ENCODE data around the gene ATAD5. TPM values are rescaled to one million over a fixed set of nuclear protein-coding genes. Genes with fewer than 3 reads are reported as not detected.
A peak's percentile ranks its signal among the peaks of the same experiment; 100 is the strongest.

Gene ATAD5
- total RNA-seq, 1 donor from 2014 or later, result 1.0 TPM

DNA sequence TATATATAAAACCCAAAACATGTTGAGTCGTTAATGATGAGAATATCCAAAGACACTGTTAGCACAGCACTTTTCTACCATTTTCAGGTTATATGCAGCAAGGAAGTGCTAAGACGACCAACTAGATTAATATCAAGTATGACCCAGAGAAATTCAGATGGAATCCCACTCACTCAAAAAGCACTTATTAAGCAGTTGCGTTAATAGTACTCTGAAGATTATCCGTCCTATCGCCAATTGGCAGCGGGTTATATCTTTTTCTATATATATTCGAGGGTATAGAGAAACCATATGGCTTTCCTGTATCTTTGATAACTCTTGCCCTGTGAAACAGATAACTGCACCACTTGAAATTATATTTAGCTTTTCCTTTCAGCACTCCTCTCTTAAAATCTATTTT, 8.3 kb upstream of the ATAD5 start:
- DNase-seq (ENCODE audit: low spot score), result no peak

DNA sequence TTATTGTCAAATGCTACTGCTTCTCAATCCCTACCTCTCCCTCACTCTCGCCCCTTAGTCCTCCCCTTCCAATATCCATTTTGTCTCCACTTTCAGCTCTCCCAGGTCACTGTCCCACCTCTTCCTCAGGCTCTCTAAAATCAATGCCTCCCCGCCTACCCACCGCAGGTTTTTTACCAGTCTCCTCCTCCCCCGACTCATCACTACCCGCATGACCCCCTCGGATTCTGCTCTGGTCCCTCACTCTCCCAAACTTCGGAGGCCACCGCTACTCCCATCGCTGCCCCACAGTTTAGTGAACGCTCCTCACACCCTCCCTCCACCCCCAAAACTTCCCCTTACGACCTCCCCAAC, 7.8 kb upstream of the ATAD5 start:
- no peak for DNase-seq (ENCODE audit: low spot score)

DNA sequence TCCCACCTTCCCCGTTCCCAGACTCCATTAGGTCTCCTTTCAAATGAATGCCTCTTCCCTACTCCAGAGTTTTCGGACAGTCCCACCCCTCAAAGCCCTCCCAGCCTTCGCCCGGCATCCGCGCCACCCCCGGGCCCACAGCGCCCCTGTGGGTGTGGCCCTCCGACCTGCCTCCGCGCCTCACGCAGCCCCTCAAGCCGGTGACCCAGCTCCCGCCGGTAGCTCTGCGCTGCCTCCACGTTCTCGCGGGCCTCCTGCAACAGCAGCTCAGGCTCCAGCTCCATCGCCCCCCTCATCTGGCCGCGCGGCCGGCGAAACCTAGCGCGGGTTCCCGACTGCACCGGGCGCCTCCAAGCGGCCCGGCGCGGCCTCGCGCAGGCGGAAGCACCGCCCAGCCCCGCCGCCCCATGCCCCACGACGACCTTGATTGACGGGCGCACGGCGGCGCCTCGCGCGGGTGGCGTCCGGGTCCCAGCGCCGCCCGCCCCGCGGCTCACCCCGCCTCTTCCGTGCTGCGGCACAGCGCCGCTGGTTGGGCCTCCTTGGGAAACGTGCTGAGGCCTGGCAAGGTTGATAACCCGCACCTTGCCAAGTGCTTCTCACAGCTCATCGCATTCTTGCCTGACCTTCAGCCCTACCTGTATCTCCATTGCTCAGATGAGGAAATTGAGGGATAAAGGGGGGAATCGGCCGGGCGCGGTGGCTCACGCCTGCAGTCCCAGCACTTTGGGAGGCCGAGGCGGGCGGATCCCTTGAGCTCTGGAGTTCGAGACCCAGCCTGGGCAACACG, 7.2 kb upstream of the ATAD5 start, which contains the start of gene CRLF3:
Gene CRLF3, minus strand, starts transcription at position 337 of the 790 bp plus-strand sequence. Its CDS starts 41 bp downstream, at position 296.
- DNase-seq (ENCODE audit: low spot score), result peak; percentile 97

DNA sequence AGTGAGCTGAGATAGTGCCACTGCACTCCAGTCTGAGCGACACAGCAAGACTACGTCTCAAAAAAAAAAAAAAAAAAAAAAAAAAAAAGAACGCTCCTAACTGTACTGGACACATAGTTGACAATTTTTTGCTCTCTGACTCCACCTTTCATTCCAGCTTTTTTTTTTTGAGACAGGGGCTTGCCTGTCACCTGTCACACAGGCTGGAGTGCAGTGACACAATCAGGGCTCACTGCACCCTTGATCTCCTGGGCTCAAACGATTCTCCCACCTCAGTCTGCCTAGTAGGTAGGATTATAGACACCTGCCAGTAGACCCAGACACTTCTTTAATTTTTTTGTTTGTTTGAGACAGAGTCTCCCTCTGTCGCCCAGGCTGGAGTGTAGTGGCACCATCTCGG, 4.7 kb upstream of the ATAD5 start:
- DNase-seq (ENCODE audit: low spot score), result no peak

DNA sequence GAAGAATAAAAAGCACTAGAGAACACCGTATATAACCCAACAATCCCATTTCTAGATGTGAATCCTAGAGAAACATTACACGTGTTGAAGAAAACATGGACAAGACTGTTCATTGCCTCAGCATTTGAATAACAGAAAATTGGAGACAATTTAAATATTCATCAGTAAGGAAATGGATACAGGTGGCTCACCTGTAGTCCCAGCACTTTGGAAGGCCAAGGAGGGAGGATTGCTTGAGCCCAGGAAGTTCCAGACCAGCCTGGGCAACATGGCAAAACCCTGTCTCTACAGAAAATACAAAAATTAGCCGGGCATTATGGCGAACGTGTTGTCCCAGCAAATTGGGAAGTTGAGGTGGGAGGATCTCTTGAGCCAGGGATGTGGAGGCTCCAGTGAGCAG, 2.7 kb upstream of the ATAD5 start:
- DNase-seq (ENCODE audit: low spot score), result no peak

DNA sequence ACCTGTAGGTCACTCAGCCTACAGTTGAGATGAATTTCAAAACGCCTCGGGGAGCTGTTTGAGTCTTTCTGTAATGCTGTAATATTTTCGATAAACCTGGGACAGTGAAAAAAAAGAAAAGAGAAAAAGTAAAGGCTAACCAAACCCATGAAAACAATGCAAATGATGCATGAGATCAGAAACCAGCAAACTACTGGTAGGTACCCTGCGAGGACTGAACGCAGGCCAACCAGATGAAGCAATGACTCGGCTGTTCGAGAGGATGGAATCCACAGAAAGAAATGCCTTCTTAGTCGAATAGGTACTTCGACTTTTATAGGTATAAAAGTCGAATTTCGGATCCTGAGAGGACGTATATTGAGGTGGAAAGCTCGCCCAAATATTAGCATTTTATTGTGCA, 509 bp upstream of the ATAD5 start:
- no peak for DNase-seq (ENCODE audit: low spot score)

DNA sequence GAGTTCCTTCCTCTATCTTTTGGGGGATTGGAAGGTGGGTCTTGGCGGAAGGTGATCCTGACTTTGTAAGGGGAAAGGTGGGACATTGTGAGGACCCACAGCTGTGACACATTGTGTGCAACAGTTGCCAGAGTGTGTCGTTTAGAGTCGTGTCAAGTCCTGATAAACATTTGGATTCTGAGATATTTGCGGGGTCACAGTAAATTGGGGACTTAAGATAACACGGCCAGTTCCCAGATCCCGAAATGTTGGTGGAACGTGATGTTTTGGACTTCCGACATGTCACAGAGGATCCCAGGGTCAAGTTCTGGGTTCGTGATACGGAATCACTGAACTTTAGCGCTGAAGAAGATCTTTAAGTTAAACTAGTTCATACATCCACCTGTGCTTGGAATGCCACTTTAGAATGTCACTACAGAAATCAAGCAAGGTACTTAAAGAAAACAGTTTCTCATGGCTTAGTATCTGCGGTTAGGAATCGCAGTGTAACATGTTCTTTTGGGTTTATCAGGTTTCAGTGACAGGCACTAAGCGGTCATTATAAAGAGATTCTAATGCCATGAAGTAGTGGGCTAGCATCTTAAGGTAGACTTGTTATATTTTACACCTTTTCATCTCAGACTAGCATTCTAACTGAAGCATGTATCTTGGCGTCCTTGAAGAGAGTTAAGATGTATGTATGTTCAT, 815 bp downstream of the ATAD5 start:
- DNase-seq (ENCODE audit: low spot score), result no peak

DNA sequence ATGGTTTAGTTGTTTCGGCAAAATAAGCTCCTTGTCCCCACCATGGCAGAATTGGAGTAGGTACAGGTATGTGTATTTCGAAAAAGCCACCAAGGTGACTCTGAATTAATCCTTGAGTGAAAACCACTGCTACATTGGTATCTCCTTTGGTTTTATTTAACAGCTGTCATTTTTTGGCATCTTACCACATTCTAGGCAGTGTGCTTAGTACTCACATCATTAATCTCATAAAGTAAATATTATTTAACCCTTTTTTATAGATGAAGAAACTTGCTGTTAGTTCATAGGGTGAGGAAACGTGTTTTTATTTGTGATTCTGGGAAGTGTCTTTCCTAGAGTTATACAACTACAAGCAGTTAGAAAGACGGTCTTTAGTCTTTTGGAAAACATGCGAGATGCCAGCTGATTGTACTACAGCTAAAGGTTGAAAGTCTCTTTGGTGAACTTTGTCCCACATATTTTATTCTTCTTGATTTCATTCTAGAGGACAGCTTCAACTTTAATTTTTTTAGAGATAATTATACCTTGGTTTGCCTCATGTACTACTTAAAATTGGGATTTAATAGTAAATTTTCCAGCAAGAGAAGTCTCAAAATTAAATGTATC, 6.5 kb downstream of the ATAD5 start:
- DNase-seq (ENCODE audit: low spot score), result no peak

DNA sequence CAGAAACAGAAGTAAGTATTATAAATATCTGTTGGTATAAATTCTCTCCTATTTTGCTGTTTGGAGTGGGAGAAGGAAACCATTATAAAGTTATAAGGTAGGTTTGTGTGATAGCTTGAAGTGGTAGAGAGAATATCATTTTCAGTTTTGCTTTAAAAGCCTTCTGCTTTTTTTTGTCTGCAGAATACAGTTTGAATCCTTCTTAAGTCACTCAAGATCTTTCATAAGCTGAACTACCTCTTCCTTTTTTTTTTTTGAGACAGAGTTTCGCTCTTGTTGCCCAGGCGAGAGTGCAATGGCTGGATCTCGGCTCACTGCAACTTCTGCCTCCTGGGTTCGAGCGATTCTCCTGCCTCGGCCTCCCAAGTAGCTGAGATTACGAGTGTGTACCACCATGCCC, 9.0 kb downstream of the ATAD5 start:
- DNase-seq (ENCODE audit: low spot score), result no peak

DNA sequence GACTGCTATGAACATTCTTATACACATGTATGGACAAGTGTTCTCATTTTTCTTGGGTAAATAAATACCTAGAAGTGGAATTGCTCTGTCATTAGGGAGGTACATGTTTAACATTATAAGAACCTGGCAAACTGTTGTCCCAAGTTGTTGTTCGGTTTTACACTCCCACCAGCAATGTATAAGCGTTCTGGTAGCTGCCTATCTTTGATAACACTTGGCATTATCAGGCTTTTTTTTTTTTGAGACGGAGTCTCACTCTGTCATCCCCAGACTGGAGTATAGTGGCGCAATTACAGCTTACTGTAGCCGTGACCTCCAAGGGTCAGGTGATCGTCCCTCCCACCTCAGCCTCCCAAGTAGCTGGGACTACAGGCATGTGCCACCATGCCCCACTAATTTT, 16.3 kb downstream of the ATAD5 start:
- no peak for DNase-seq (ENCODE audit: low spot score)

DNA sequence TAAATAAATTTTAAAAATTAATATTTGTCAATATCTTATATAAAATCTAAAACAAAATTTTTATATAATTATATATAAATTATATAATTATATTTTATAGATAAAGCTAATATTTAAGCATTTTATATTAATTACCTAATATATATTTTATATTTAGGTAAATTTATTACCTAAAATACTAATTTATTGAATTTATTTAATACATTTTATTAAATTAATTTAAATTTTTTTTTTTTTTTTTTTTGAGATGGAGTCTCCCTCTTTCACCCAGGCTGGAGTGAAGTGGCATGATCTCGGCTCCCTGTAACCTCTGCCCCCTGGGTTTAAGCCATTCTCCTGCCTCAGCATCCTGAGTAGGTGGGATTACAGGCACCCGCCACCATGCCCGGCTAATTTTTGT, 22.4 kb downstream of the ATAD5 start:
- DNase-seq (ENCODE audit: low spot score), result no peak

DNA sequence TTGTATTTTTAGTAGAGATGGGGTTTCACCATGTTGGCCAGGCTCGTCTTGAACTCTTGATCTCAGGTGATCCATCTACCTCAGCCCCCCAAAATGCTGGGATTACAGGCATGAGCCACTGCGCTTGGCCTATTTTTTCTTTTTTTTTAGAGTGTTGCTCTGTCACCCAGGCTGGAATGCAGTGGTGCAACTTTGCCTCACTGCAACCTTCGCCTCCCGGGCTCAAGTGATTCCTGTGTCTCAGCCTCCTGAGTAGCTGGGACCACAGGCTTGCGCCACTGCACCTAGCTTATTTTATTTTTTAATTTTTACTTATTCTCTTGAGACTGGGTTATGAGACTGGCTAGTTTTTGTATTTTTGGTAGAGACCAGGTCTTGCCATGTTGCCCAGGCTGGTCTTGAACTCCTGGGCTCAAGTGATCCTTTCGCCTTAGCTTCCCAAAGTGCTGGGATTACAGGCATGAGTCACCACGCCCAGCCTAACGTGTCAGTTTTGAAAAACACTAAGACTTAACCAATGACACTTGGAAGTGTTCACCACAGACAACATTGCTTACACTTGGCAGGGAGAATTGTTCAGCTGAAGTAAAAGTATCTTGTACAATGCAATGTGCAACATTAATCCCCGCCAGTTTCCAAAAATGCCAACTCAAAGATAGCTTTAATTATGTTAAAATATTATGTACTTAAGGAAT, 26.9 kb downstream of the ATAD5 start:
- DNase-seq (ENCODE audit: low spot score), result peak; percentile 41

DNA sequence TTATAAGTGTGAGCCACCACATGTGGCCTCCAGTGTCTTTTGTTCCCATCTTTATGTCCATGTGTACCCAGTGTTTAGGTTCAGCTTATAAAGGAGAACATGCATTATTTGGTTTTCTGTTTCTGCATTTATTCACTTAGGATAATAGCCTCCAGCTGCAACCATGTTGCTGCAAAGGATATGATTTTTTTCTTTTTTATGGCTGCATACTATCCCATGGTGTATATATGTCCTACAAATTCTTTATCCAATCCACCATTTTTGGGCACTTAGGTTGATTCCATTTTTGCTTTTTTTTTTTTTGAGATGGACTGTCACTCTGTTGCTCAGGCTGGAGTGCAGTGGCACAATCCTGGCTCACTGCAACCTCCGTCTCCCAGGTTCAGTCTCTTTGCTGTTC, 32.9 kb downstream of the ATAD5 start:
- no peak for DNase-seq (ENCODE audit: low spot score)

DNA sequence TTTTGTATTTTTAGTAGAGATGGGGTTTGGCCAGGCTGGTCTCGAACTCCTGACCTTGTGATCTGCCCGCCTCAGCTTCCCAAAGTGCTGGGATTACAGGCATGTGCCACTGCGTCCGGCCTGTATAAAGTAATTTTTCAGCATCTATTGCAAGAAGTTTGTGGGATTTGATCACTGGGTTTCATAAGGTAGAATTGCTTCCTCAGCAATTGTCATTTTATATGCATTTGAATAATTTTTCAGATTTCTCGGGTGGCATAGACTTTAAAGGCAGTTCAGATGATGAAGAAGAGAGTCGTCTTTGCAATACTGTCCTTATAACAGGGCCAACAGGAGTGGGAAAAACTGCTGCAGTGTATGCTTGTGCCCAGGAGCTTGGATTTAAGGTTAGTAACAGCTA, 37.2 kb downstream of the ATAD5 start:
- DNase-seq (ENCODE audit: low spot score), result no peak

DNA sequence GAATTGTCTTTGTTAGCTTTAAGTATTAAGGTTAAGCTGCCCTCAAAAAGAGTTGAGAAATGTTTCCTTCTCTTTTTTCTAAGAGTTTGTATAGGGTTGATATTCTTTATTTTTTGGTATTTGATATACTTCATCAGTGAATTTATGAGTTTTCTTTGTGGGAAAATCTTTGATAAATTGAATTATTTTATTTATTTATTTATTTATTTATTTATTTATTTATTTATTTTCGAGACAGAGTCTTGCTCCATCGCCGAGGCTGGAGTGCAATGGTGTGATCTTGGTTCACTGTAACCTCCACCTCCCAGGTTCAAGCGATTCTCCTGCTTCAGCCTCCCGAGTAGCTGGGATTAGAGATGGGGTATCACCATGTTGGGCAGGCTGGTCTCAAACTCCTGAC, 54.4 kb downstream of the ATAD5 start:
- DNase-seq (ENCODE audit: low spot score), result no peak

DNA sequence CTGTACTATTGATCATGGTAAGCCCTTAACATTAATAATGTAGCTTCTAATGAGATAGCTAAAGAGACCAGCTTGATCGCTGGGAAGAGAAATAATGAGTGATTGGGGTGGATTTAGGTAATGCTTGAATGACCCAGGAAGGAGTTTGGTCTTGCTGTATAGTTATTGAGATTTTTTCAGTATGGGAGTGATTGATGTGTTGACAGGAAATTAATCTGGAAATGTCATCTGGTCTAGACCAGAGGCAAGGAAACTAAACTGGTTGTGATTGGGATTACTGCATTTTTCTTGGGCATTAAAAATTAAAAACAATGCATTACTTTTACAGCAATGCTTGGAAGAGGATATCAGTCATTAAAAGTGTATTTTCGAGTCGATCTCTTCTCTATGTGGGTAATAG, 62.5 kb downstream of the ATAD5 start:
- no peak for DNase-seq (ENCODE audit: low spot score)

DNA sequence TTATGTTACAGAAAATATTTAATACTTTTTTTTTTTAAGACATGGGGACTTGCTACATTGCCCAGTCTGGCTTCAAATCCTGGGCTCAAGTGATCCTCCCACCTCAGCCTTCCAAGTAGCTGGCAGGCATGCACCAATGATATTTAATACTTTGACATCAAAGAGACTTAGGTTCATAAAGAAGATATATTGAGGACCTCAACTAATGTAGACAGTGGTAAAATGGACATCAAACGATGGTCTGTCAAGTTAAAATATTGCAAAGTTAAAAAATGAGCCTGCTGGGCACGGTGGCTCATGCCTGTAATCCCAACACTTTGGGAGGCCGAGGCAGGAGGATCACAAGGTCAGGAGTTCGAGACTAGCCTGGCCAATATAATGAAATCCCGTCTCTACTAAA, 65.5 kb downstream of the ATAD5 start:
- no peak for DNase-seq (ENCODE audit: low spot score)

DNA sequence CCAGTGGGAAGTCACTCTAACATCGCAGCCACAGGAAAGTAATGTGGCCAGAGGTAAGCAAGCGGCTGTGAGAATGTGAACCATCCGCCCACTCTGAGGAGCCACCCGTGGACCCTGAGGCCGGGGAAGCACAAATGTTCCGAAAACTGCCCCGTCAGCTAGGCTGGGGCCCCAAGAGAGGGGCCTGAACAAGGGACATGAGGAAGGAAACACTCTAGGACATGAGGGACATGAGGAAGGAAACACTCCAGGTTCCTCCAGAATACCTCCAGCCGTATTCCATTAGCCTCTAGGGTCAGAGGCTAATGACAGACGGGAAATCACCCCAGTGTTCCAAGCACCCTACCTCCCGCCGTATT, 74.0 kb downstream of the ATAD5 start:
- DNase-seq (ENCODE audit: low spot score), result peak; percentile 59

DNA sequence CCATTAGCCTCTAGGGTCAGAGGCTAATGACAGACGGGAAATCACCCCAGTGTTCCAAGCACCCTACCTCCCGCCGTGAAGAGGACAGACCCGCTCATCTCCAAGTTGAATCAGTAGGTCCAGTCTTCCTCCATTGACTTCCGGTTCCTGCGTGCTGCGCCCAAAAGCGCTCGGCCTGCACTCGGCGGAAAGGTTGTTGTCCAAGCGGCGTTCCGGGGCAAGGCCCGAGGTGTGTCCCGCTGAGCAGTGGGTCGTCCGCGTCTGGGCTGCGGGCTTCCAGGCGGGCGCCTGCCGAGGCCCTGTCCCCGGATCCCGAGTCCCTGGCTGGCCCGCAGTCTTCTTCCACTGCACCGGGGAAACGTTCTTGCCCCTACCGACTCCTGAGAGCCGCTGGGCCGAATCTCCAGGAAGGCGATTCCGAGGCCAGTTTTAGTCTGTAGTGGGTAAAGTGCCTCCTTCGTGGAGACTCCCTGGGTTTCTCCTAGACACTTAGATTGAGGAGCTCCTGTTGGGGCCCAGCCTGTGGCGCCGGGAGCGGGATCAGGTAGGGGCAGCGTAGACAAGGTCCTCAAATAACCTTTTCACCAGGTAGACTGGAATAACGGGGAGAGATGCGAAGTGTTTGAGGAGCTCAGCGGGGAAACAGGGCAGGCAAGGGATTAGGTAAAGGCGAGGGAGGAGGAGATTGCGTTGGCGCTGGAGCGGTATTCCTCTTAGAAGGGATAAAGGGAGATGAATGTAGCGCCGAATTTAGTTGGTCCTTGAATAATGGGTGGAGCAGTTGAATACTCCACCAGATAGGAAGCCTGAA, 74.5 kb downstream of the ATAD5 start, which contains the start of gene TEFM:
Gene TEFM, minus strand, starts transcription at position 138 of the 811 bp plus-strand sequence. Its CDS starts 40 bp downstream, at position 98.
- DNase-seq (ENCODE audit: low spot score), result peak; percentile 96

DNA sequence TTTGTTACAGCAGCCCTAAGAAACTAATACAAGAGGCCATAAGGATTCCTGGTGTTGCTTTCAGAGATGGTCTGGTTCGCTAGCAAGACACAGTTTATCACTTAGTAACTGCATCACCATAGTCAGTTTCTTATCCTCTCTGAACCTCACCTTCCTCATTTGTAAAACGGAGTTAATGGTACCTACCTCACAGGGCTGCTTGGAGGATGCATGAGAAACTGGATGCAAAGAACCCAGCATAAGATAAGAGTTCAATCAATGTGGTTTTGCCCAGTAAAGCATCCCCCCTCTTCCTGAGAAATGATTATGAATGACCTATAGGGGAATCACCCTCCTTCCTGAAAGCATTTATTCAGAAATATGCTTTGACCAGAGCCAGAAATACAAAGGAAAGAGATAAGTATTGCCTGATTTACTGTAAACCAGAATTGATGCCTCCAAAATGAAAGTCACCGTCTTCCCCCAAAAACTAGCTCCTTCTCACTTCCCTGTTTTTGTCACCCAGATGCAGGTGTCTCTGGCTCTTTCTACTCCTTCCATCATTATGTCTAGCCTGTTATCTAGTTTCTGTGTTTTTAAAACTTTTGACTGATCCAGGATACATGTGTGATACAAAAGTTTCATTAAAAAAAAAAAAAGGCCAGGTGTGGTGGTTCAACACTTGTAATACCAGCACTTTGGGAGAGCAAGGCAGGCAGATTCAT, 77.1 kb downstream of the ATAD5 start:
- no peak for DNase-seq (ENCODE audit: low spot score)

All from mesenteric fat pad (tissue), 1 donor.